SK-N-SH (cell line): ENCODE measurements around the gene ATP1A1. TPM values are rescaled to one million over a fixed set of nuclear protein-coding genes. Genes with fewer than 3 reads are reported as not detected.

Experiments used
- CTCF ChIA-PET: fragments of 300-600, 350-600 bp; formaldehyde crosslinking; extraction: SDS; loops from one replicate; lab custom pipeline; 2021; lab: Yijun Ruan, JAX
- POLR2A ChIA-PET: fragments of 350-600 bp; sonication (Branson Sonifier 250); formaldehyde crosslinking; extraction: SDS; loops from one replicate; lab custom pipeline; 2020; ENCODE audit warnings: antibody characterized with exemption, inconsistent platforms; lab: Yijun Ruan, JAX
- DNase-seq: peaks from one replicate; pipeline ENCODE4 v3.0.0; 2012
- H2AFZ ChIP-seq: fragments of 200-600 bp; sonication (generic); 2 replicates; pipeline ENCODE4 v1.8.1; 2016; ENCODE audit warnings: antibody characterized with exemption, mild to moderate bottlenecking, low read depth
- H3F3A ChIP-seq: fragments of 200-600 bp; sonication (generic); replicated peaks from 2 replicates; pipeline ENCODE3; 2016; ENCODE audit warnings: antibody characterized with exemption, mild to moderate bottlenecking; ENCODE audit not compliant: insufficient read depth
- H3K27ac ChIP-seq, 2 experiments: fragments of 200-500 bp in 1 of 2; fragments of 200-600 bp in 1 of 2; sonication (Bioruptor generic) in 1 of 2; sonication (generic), shearing (Covaris generic) in 1 of 2; 2 replicates each; pipeline versions ENCODE4 v1.5.1 to v1.6.1; 2014 to 2016; ENCODE audit warnings: low read depth in 2 of 2, inconsistent platforms in 1 of 2, low read length in 1 of 2, mild to moderate bottlenecking in 1 of 2, mixed read lengths in 1 of 2
- H3K27me3 ChIP-seq: fragments of 200-600 bp; sonication (generic), shearing (Covaris generic); 2 replicates; pipeline ENCODE4 v1.6.1; 2016; ENCODE audit warnings: mixed run types; ENCODE audit not compliant: insufficient read depth
- H3K36me3 ChIP-seq, 2 experiments: fragments of 200-500 bp in 1 of 2; fragments of 200-600 bp in 1 of 2; sonication (Bioruptor generic) in 1 of 2; sonication (generic) in 1 of 2; replicated peaks in 1 of 2; 2 replicates each; pipeline versions ENCODE3 to v1.5.1; 2014 to 2016; ENCODE audit warnings: low read length in 1 of 2, mild to moderate bottlenecking in 1 of 2; ENCODE audit not compliant: insufficient read depth in 2 of 2, control insufficient read depth in 1 of 2
- H3K4me1 ChIP-seq, 2 experiments: fragments of 200-500 bp in 1 of 2; fragments of 200-600 bp in 1 of 2; sonication (Bioruptor generic) in 1 of 2; sonication (generic), shearing (Covaris generic) in 1 of 2; 2 replicates each; pipeline versions ENCODE4 v1.5.1 to v1.6.1; 2014 to 2016; ENCODE audit warnings: low read depth in 1 of 2, low read length in 1 of 2, mixed run types in 1 of 2; ENCODE audit not compliant: insufficient read depth in 2 of 2, control insufficient read depth in 1 of 2
- H3K4me2 ChIP-seq: fragments of 200-600 bp; sonication (generic), shearing (Covaris generic); 2 replicates; pipeline ENCODE4 v1.6.1; 2017; ENCODE audit warnings: mixed run types
- H3K4me3 ChIP-seq, 2 experiments: fragments of 200-500 bp in 1 of 2; fragments of 200-600 bp in 1 of 2; sonication (Bioruptor generic) in 1 of 2; sonication (generic), shearing (Covaris generic) in 1 of 2; 2 replicates each; pipeline versions ENCODE4 v1.5.1 to v1.8.1; 2014 to 2016; ENCODE audit warnings: low read depth in 2 of 2, inconsistent platforms in 1 of 2, low read length in 1 of 2, mild to moderate bottlenecking in 1 of 2, mixed read lengths in 1 of 2, moderate library complexity in 1 of 2
- H3K79me2 ChIP-seq: fragments of 200-600 bp; sonication (generic); 2 replicates; pipeline ENCODE4 v1.8.1; 2017; ENCODE audit warnings: mild to moderate bottlenecking; ENCODE audit not compliant: insufficient read depth
- H3K9ac ChIP-seq: fragments of 200-600 bp; sonication (generic); 2 replicates; pipeline ENCODE4 v1.6.1; 2017; ENCODE audit warnings: mixed run types
- H3K9me2 ChIP-seq: fragments of 200-600 bp; sonication (generic); 2 replicates; pipeline ENCODE4 v1.6.1; 2017; ENCODE audit warnings: mixed run types
- H3K9me3 ChIP-seq: fragments of 200-600 bp; sonication (generic); 2 replicates; pipeline ENCODE4 v1.6.1; 2017; ENCODE audit warnings: mixed run types, mild to moderate bottlenecking, moderate library complexity
- H4K20me1 ChIP-seq: fragments of 200-600 bp; sonication (generic); 2 replicates; pipeline ENCODE4 v1.6.1; 2017; ENCODE audit warnings: mild to moderate bottlenecking, mixed run types; ENCODE audit not compliant: insufficient read depth
- EZH2phosphoT487 ChIP-seq: fragments of 200-600 bp; sonication (generic); IDR thresholded peaks from 2 replicates; pipeline ENCODE4 v1.6.1; 2017; ENCODE audit warnings: low read depth, mixed run types, mild to moderate bottlenecking, antibody characterized with exemption, moderate library complexity, borderline replicate concordance
- FOXJ3 ChIP-seq: sonication (generic); formaldehyde crosslinking; IDR thresholded peaks from 2 replicates; pipeline ENCODE4 v1.5.1; 2020; ENCODE audit warnings: mild to moderate bottlenecking, missing genetic modification reagents
- FOXM1 ChIP-seq: IDR thresholded peaks from 2 replicates; pipeline ENCODE4 v1.4.0; 2012; ENCODE audit warnings: low read depth, mild to moderate bottlenecking
- GABPA ChIP-seq: IDR thresholded peaks from 2 replicates; pipeline ENCODE4 v1.4.0; 2012; ENCODE audit warnings: low read depth, mild to moderate bottlenecking
- GATA2 ChIP-seq: sonication (generic); formaldehyde crosslinking; IDR thresholded peaks from 2 replicates; pipeline ENCODE4 v1.5.0; 2020; ENCODE audit warnings: mild to moderate bottlenecking, missing genetic modification reagents
- MEF2A ChIP-seq: IDR thresholded peaks from 2 replicates; pipeline ENCODE4 v1.4.0; 2012; ENCODE audit warnings: low read depth, borderline replicate concordance
- MXI1 ChIP-seq: IDR thresholded peaks from 2 replicates; pipeline ENCODE4 v1.6.1; 2012; ENCODE audit warnings: mild to moderate bottlenecking, low read depth, low read length, improper control_type of control experiment
- NFIC ChIP-seq: IDR thresholded peaks from 2 replicates; pipeline ENCODE4 v1.4.0; 2012; ENCODE audit warnings: borderline replicate concordance
- NRF1 ChIP-seq: IDR thresholded peaks from 2 replicates; pipeline ENCODE4 v1.6.1; 2012; ENCODE audit warnings: low read depth, mild to moderate bottlenecking, low read length
- POLR2AphosphoS5 ChIP-seq: IDR thresholded peaks from 2 replicates; pipeline ENCODE4 v1.6.1; 2012; ENCODE audit warnings: low read depth, low read length
- RCOR1 ChIP-seq: fragments of 150-350 bp; IDR thresholded peaks from 2 replicates; pipeline ENCODE4 v1.6.1; 2017; ENCODE audit warnings: antibody characterized with exemption, low read length
- REST ChIP-seq: IDR thresholded peaks from 2 replicates; pipeline ENCODE4 v1.6.1; 2012; ENCODE audit warnings: mild to moderate bottlenecking, low read depth, low read length, moderate library complexity
- RFX5 ChIP-seq: IDR thresholded peaks from 2 replicates; pipeline ENCODE4 v1.6.1; 2012; ENCODE audit warnings: mild to moderate bottlenecking, improper control_type of control experiment, low read length
- RXRA ChIP-seq: IDR thresholded peaks from 2 replicates; pipeline ENCODE4 v1.4.0; 2012; ENCODE audit warnings: low read depth, mild to moderate bottlenecking, borderline replicate concordance
- SIN3A ChIP-seq: IDR thresholded peaks from 2 replicates; pipeline ENCODE4 v1.6.1; 2012; ENCODE audit warnings: low read depth, mild to moderate bottlenecking, low read length, moderate library complexity, borderline replicate concordance
- TAF1 ChIP-seq: IDR thresholded peaks from 2 replicates; pipeline ENCODE4 v1.6.1; 2012; ENCODE audit warnings: low read depth, mild to moderate bottlenecking, low read length, moderate library complexity, borderline replicate concordance
- TEAD4 ChIP-seq: IDR thresholded peaks from 2 replicates; pipeline ENCODE4 v1.4.0; 2012; ENCODE audit warnings: mild to moderate bottlenecking, borderline replicate concordance; ENCODE audit not compliant: insufficient read depth
- WGBS: methylation state at CpG from one replicate; pipeline ENCODE4 v1.1.6; 2017; ENCODE audit warnings: low lambda C conversion rate; 5-methylcytosine and 5-hydroxymethylcytosine counted together
- polyA plus RNA-seq, 3 experiments: library from polyadenylated mRNA; depleted of rRNA; stranded (reverse); fragments of >200 nt; gene quantifications; 2 replicates each; pipeline ENCODE4 v1.2.3, GENCODE V29; 2012
- TF ChIP-seq, protein P1 (sequence below): fragments of 200-600 bp; sonication (generic); IDR thresholded peaks from 2 replicates; pipeline ENCODE4 v1.6.1; 2017; ENCODE audit warnings: antibody characterized with exemption, mild to moderate bottlenecking, moderate library complexity
- TF ChIP-seq, protein P2 (sequence below): IDR thresholded peaks from 2 replicates; pipeline ENCODE4 v1.4.0; 2012; ENCODE audit warnings: low read depth
- TF ChIP-seq, protein P3 (sequence below): IDR thresholded peaks from 2 replicates; pipeline ENCODE4 v1.4.0; 2012; ENCODE audit warnings: low read depth, borderline replicate concordance

ATP1A1 gene
- polyA plus RNA-seq, 1 of the 3 experiments (the other 2 are of a cell fraction) = 233 TPM

- H3K27me3 ChIP-seq = no peaks in the 10 kb centered on the region
- 89% methylated on average over 12 of the region's 14 CpGs for WGBS
- no peaks in the 10 kb centered on the region for H4K20me1 ChIP-seq
- H3K9me2 ChIP-seq = no peaks in the 10 kb centered on the region
- no peak overlapping the region for H3K4me2 ChIP-seq
- ChIA-PET CTCF (interaction anchor here (1.2 kb wide), 1 partner anchor 8 kb away, joined by 3 read pairs; no protein-coding TSS in a partner anchor), POLR2A (no interaction called here)
- peaks cover 51 to 83% of the 10 kb centered on the region in 2 experiments for H3K36me3 ChIP-seq
- H3K9ac ChIP-seq = no peak overlapping the region
- no peaks in the 10 kb centered on the region for H3K9me3 ChIP-seq
- H3K27ac ChIP-seq = no peak overlapping the region; a peak in 1 of 4 replicates
- DNase-seq = no peak
- no peak overlapping the region for H2AFZ ChIP-seq
- no peak overlapping the region for H3K4me3 ChIP-seq
- no peaks in the 10 kb centered on the region for H3K79me2 ChIP-seq
- TF ChIP-seq MXI1 (no peak), NRF1 (no peak), SIN3A (no peak), POLR2AphosphoS5 (no peak), RFX5 (no peak), EZH2phosphoT487 (no peak), FOXJ3 (CRISPR knock-in tag) (no peak)
- H3K4me1 ChIP-seq = no peaks in the 10 kb centered on the region
- H3F3A ChIP-seq = no peaks in the 10 kb centered on the region
Observed at GRCh38 chr1:116405241-116406135, 32.4 kb downstream of the ATP1A1 start.

DNA sequence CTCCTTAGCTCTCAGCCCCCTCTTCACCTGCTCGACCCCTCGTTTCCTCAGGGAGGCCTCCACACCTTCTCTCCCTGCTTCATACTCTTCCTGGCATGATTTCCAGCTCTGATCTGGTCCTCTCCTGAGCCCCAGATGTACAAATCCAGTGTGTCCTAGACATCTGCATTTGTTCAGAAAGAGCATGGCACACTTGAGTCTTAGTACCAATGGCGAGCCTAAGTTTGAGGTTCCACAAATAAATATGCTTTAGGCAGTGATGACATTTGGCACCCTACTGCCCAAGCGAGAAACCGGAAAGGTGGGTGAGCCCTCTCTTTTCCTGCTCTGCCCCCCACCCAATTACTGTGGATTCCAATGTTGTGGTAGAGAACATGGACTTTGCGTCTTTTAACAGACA, 34.0 kb downstream of the ATP1A1 start:
- Histone ChIP-seq H3F3A (no peaks in the 10 kb centered on the region), H3K9ac (no peak overlapping the region), H3K27ac (no peak overlapping the region), H3K4me1 (0 out of 4 replicates have a peak, but pooled peaks cover 0 to 3% of the 10 kb centered on the region in 2 experiments), H3K9me3 (no peaks in the 10 kb centered on the region), H3K4me2 (no peak overlapping the region), H3K79me2 (no peaks in the 10 kb centered on the region), H2AFZ (no peak overlapping the region), H3K4me3 (no peak overlapping the region), H3K9me2 (no peaks in the 10 kb centered on the region), H4K20me1 (no peaks in the 10 kb centered on the region), H3K27me3 (no peaks in the 10 kb centered on the region), H3K36me3 (peaks cover 36 to 68% of the 10 kb centered on the region in 2 experiments)
- WGBS = 97% methylated on average over 6 of the region's 6 CpGs
- POLR2A ChIA-PET = interaction anchor here (0.6 kb wide), 1 partner anchor 36 kb away, joined by 3 read pairs; no protein-coding TSS in a partner anchor
- CTCF ChIA-PET = interaction anchor here (1.2 to 1.5 kb wide), 2 partner anchors 9 to 268 kb away, joined by 3 read pairs; no protein-coding TSS in a partner anchor
- no peak for DNase-seq
- TF ChIP-seq GATA2 (CRISPR knock-in tag) (no peak), RFX5 (no peak), FOXM1 (no peak), REST (no peak), POLR2AphosphoS5 (no peak), MEF2A (no peak), RXRA (no peak), NFIC (no peak), TEAD4 (no peak), GABPA (no peak), EZH2phosphoT487 (no peak), MXI1 (no peak), RCOR1 (no peak), NRF1 (no peak), TAF1 (no peak)
- TF ChIP-seq, protein P1, sequence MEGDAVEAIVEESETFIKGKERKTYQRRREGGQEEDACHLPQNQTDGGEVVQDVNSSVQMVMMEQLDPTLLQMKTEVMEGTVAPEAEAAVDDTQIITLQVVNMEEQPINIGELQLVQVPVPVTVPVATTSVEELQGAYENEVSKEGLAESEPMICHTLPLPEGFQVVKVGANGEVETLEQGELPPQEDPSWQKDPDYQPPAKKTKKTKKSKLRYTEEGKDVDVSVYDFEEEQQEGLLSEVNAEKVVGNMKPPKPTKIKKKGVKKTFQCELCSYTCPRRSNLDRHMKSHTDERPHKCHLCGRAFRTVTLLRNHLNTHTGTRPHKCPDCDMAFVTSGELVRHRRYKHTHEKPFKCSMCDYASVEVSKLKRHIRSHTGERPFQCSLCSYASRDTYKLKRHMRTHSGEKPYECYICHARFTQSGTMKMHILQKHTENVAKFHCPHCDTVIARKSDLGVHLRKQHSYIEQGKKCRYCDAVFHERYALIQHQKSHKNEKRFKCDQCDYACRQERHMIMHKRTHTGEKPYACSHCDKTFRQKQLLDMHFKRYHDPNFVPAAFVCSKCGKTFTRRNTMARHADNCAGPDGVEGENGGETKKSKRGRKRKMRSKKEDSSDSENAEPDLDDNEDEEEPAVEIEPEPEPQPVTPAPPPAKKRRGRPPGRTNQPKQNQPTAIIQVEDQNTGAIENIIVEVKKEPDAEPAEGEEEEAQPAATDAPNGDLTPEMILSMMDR = no peak
- TF ChIP-seq, protein P2, sequence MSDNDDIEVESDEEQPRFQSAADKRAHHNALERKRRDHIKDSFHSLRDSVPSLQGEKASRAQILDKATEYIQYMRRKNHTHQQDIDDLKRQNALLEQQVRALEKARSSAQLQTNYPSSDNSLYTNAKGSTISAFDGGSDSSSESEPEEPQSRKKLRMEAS = no peak
- TF ChIP-seq, protein P3, sequence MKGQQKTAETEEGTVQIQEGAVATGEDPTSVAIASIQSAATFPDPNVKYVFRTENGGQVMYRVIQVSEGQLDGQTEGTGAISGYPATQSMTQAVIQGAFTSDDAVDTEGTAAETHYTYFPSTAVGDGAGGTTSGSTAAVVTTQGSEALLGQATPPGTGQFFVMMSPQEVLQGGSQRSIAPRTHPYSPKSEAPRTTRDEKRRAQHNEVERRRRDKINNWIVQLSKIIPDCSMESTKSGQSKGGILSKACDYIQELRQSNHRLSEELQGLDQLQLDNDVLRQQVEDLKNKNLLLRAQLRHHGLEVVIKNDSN = no peak
